H1 (cell line): Measurements from ENCODE around the gene PNMA6E. TPM values are rescaled to one million over a fixed set of nuclear protein-coding genes. Genes with fewer than 3 reads are reported as not detected.

Source experiments
- CTCF ChIA-PET: fragments of 300-600 bp; sonication (Branson Sonifier 250); formaldehyde crosslinking; loops from one replicate; lab custom pipeline; 2021; ENCODE audit not compliant: partially characterized antibody; lab: Charles Lee
- POLR2A ChIA-PET: fragments of 300-600 bp; sonication (Branson Sonifier 250); formaldehyde crosslinking; loops from one replicate; lab custom pipeline; 2021; ENCODE audit warnings: inconsistent platforms; ENCODE audit not compliant: partially characterized antibody; lab: Charles Lee
- DNase-seq, 2 experiments: peaks; one replicate each; pipeline versions ENCODE4 v3.0.0 to v3.0.0-alpha.2; 2010 to 2022; ENCODE audit warnings: low spot score in 2 of 2, low read depth in 1 of 2, mixed read lengths in 1 of 2
- FAIRE-seq: peaks from 2 replicates; lab custom pipeline; 2011; peaks lifted over from hg19 to GRCh38; lab: Jason Lieb, UNC
- H2AFZ ChIP-seq: 2 replicates; pipeline ENCODE4 v1.8.1; 2012; ENCODE audit warnings: low read length, inconsistent platforms
- H2AK5ac ChIP-seq: 2 replicates; pipeline ENCODE4 v1.6.1; 2013; ENCODE audit warnings: low read depth, low read length
- H2BK120ac ChIP-seq: replicated peaks from 2 replicates; pipeline ENCODE3; 2013; ENCODE audit warnings: low read depth, low read length, inconsistent platforms
- H2BK12ac ChIP-seq: 2 replicates; pipeline ENCODE4 v1.6.1; 2013; ENCODE audit warnings: low read depth, low read length
- H2BK15ac ChIP-seq: 2 replicates; pipeline ENCODE4 v1.6.1; 2013; ENCODE audit warnings: low read length
- H2BK20ac ChIP-seq: 2 replicates; pipeline ENCODE4 v1.6.1; 2013; ENCODE audit warnings: low read length
- H2BK5ac ChIP-seq: 2 replicates; pipeline ENCODE4 v1.6.1; 2013; ENCODE audit warnings: low read depth, low read length
- H3K14ac ChIP-seq: 2 replicates; pipeline ENCODE4 v1.6.1; 2013; ENCODE audit warnings: inconsistent platforms; ENCODE audit not compliant: insufficient read length
- H3K18ac ChIP-seq: 2 replicates; pipeline ENCODE4 v1.6.1; 2013; ENCODE audit warnings: low read length; ENCODE audit errors: extremely low read depth
- H3K23ac ChIP-seq: 2 replicates; pipeline ENCODE4 v1.6.1; 2013; ENCODE audit warnings: inconsistent platforms; ENCODE audit not compliant: insufficient read length
- H3K23me2 ChIP-seq: 2 replicates; pipeline ENCODE4 v1.6.1; 2013; ENCODE audit warnings: low read depth, low read length
- H3K27ac ChIP-seq: 2 replicates; pipeline ENCODE4 v1.6.1; 2011; ENCODE audit warnings: low read depth, low read length, inconsistent platforms
- H3K27me3 ChIP-seq, 4 experiments: replicated peaks in 1 of 4; 1 replicate in 1 of 4; 2 replicates in 3 of 4; pipeline versions ENCODE4 v1.6.1 to v1.8.1; 2011 to 2013; ENCODE audit warnings: low read length in 3 of 4, mild to moderate bottlenecking in 3 of 4, inconsistent platforms in 2 of 4, mixed read lengths in 2 of 4, moderate library complexity in 1 of 4; ENCODE audit not compliant: control insufficient read depth in 3 of 4, insufficient read depth in 3 of 4; ENCODE audit errors: extremely low read depth in 1 of 4
- H3K36me3 ChIP-seq, 4 experiments: 2 replicates each; pipeline versions ENCODE4 v1.6.1 to v1.8.1; 2011 to 2013; ENCODE audit warnings: mild to moderate bottlenecking in 4 of 4, low read length in 3 of 4, moderate library complexity in 2 of 4, control low read depth in 1 of 4, inconsistent platforms in 1 of 4; ENCODE audit not compliant: insufficient read depth in 4 of 4, control insufficient read depth in 2 of 4
- H3K4ac ChIP-seq: replicated peaks from 2 replicates; pipeline ENCODE3; 2013; ENCODE audit warnings: low read length, low read depth, mixed read lengths, inconsistent platforms; ENCODE audit not compliant: insufficient read length
- H3K4me1 ChIP-seq, 4 experiments: replicated peaks in 1 of 4; 1 replicate in 1 of 4; 2 replicates in 3 of 4; pipeline versions ENCODE4 v1.6.1 to v1.8.1; 2011 to 2013; ENCODE audit warnings: low read length in 3 of 4, inconsistent platforms in 2 of 4, mixed read lengths in 1 of 4; ENCODE audit not compliant: insufficient read depth in 4 of 4, control insufficient read depth in 3 of 4
- H3K4me2 ChIP-seq, 2 experiments: 2 replicates each; pipeline versions ENCODE4 v1.6.1 to v1.8.1; 2011 to 2013; ENCODE audit warnings: low read depth in 2 of 2, low read length in 2 of 2, control low read depth in 1 of 2, inconsistent platforms in 1 of 2, mild to moderate bottlenecking in 1 of 2; ENCODE audit not compliant: insufficient read depth in 1 of 2
- H3K4me3 ChIP-seq, 4 experiments: fragments of 200-600, 300-600 bp in 1 of 4; sonication (generic), shearing (Covaris generic), sonication (Bioruptor Twin) in 1 of 4; 2 replicates each; pipeline versions ENCODE4 v1.5.1 to v1.8.1; 2011 to 2016; ENCODE audit warnings: low read length in 4 of 4, low read depth in 3 of 4, control low read depth in 2 of 4, inconsistent platforms in 2 of 4, mild to moderate bottlenecking in 2 of 4, mixed read lengths in 1 of 4, moderate library complexity in 1 of 4; ENCODE audit not compliant: insufficient read depth in 2 of 4; ENCODE audit errors: extremely low read depth in 1 of 4
- H3K56ac ChIP-seq: replicated peaks from 2 replicates; pipeline ENCODE3; 2013; ENCODE audit warnings: low read depth, mild to moderate bottlenecking, mixed read lengths, low read length, inconsistent platforms; ENCODE audit not compliant: insufficient read length
- H3K79me1 ChIP-seq: 2 replicates; pipeline ENCODE4 v1.6.1; 2013; ENCODE audit warnings: low read depth, low read length, control low read depth
- H3K79me2 ChIP-seq, 2 experiments: 2 replicates each; pipeline versions ENCODE4 v1.6.1 to v1.8.1; 2012 to 2013; ENCODE audit warnings: low read length in 2 of 2, mild to moderate bottlenecking in 2 of 2, inconsistent platforms in 1 of 2; ENCODE audit not compliant: insufficient read depth in 2 of 2, control insufficient read depth in 1 of 2
- H3K9ac ChIP-seq, 4 experiments: replicated peaks in 1 of 4; 1 replicate in 1 of 4; 2 replicates in 3 of 4; pipeline versions ENCODE4 v1.6.1 to v1.8.1; 2011 to 2013; ENCODE audit warnings: low read depth in 3 of 4, low read length in 3 of 4, control low read depth in 2 of 4, mild to moderate bottlenecking in 2 of 4, moderate library complexity in 2 of 4, inconsistent platforms in 1 of 4; ENCODE audit errors: extremely low read depth in 1 of 4
- H3K9me3 ChIP-seq, 2 experiments: 2 replicates each; pipeline versions ENCODE4 v1.6.1 to v1.8.1; 2012 to 2013; ENCODE audit warnings: mild to moderate bottlenecking in 2 of 2, moderate library complexity in 2 of 2, control low read depth in 1 of 2, inconsistent platforms in 1 of 2, low read depth in 1 of 2, low read length in 1 of 2, mixed read lengths in 1 of 2; ENCODE audit not compliant: insufficient read depth in 2 of 2
- H4K20me1 ChIP-seq, 2 experiments: replicated peaks in 1 of 2; 2 replicates each; pipeline versions ENCODE3 to v1.8.1; 2011 to 2013; ENCODE audit warnings: inconsistent platforms in 2 of 2, low read length in 2 of 2, mild to moderate bottlenecking in 1 of 2; ENCODE audit not compliant: insufficient read depth in 2 of 2, control insufficient read depth in 1 of 2
- H4K5ac ChIP-seq: 2 replicates; pipeline ENCODE4 v1.6.1; 2013; ENCODE audit warnings: low read length, low read depth, mixed read lengths, inconsistent platforms; ENCODE audit not compliant: insufficient read length
- H4K8ac ChIP-seq: 2 replicates; pipeline ENCODE4 v1.8.0; 2013; ENCODE audit warnings: mild to moderate bottlenecking, moderate library complexity, low read length, inconsistent platforms; ENCODE audit not compliant: insufficient read depth; ENCODE audit errors: extremely low read depth
- H4K91ac ChIP-seq: replicated peaks from 2 replicates; pipeline ENCODE3; 2013; ENCODE audit warnings: low read length, mixed read lengths, inconsistent platforms; ENCODE audit not compliant: insufficient read length
- ATF2 ChIP-seq: IDR thresholded peaks from 2 replicates; pipeline ENCODE4 v1.6.1; 2012; ENCODE audit warnings: low read length, inconsistent platforms
- CHD2 ChIP-seq: IDR thresholded peaks from 2 replicates; pipeline ENCODE4 v1.6.1; 2012; ENCODE audit warnings: low read length, improper control_type of control experiment
- EZH2 ChIP-seq: fragments of 200-600 bp; sonication (generic); IDR thresholded peaks from 2 replicates; pipeline ENCODE4 v1.7.1; 2012; ENCODE audit warnings: low read depth, mild to moderate bottlenecking, moderate library complexity, low read length, inconsistent platforms; ENCODE audit not compliant: severe bottlenecking
- MAFK ChIP-seq: IDR thresholded peaks from 2 replicates; pipeline ENCODE4 v1.6.1; 2012; ENCODE audit warnings: low read depth, mild to moderate bottlenecking, improper control_type of control experiment, low read length
- RAD21 ChIP-seq, 2 experiments: IDR thresholded peaks in 1 of 2; conservative IDR thresholded peaks in 1 of 2; 2 replicates each; pipeline ENCODE4 v1.6.1; 2011; ENCODE audit warnings: low read depth in 2 of 2, low read length in 2 of 2, improper control_type of control experiment in 1 of 2, inconsistent platforms in 1 of 2, mild to moderate bottlenecking in 1 of 2, moderate library complexity in 1 of 2
- RBBP5 ChIP-seq: IDR thresholded peaks from 2 replicates; pipeline ENCODE4 v1.7.1; 2012; ENCODE audit warnings: low read depth, mild to moderate bottlenecking, inconsistent platforms, low read length, moderate library complexity, borderline replicate concordance
- RFX5 ChIP-seq: IDR thresholded peaks from 2 replicates; pipeline ENCODE4 v1.6.1; 2011; ENCODE audit warnings: low read depth, low read length, improper control_type of control experiment, borderline replicate concordance
- SP4 ChIP-seq: IDR thresholded peaks from 2 replicates; pipeline ENCODE4 v1.6.1; 2012; ENCODE audit warnings: low read length, inconsistent platforms
- TBP ChIP-seq: IDR thresholded peaks from 2 replicates; pipeline ENCODE4 v1.6.1; 2011; ENCODE audit warnings: low read depth, low read length, improper control_type of control experiment
- TCF12 ChIP-seq: IDR thresholded peaks from 2 replicates; pipeline ENCODE4 v1.6.1; 2011; ENCODE audit warnings: low read depth, mild to moderate bottlenecking, low read length
- WGBS, 2 experiments: shearing (Covaris generic) in 1 of 2; methylation state at CpG; one replicate each; pipeline versions ENCODE4 v1.1.6 to v1.1.7; 2013 to 2015; ENCODE audit warnings: low lambda C conversion rate in 2 of 2, mixed read lengths in 2 of 2, inconsistent platforms in 1 of 2, low coverage in 1 of 2, missing lambda C conversion rate in 1 of 2; ENCODE audit not compliant: insufficient replicate concordance in 2 of 2, insufficient coverage in 1 of 2, insufficient read length in 1 of 2; ENCODE audit errors: extremely low coverage in 1 of 2, missing lambda C conversion rate in 1 of 2; 5-methylcytosine and 5-hydroxymethylcytosine counted together
- polyA plus RNA-seq, 7 experiments: library from polyadenylated mRNA; depleted of rRNA in 3 of 7; stranded (reverse) in 5 of 7; unstranded in 2 of 7; fragments of >200 nt in 5 of 7; fragments of 200-250 nt in 2 of 7; gene quantifications; 1 replicate in 5 of 7; 2 replicates in 1 of 7; 4 replicates in 1 of 7; pipeline versions ENCODE4 v1.2.1 to v1.2.3, GENCODE V29; 2011 to 2013; ENCODE audit warnings: missing spikeins in 2 of 7, mixed read lengths in 2 of 7
- total RNA-seq: library from RNA; stranded (reverse); fragmentation: NEBNext Ultra II Directional; extraction: Animal tissue kit (Norgen Biotek cat#: 25700); gene quantifications from 2 replicates; pipeline ENCODE4 v1.2.1, GENCODE V29; 2021

The PNMA6E gene
- total and polyA plus RNA-seq, 2 of the 8 experiments (the other 6 are each of a cell fraction or from before 2014, with no cell fraction given): not detected

- no peak overlapping the region for H2AK5ac ChIP-seq
- no peaks in the 10 kb centered on the region for H3K27me3 ChIP-seq
- H3K4ac ChIP-seq: no peak overlapping the region
- H2BK20ac ChIP-seq: no peak overlapping the region
- H2BK12ac ChIP-seq: no peak overlapping the region
- no peak overlapping the region for H4K91ac ChIP-seq
- CTCF ChIA-PET: no interaction called here
- peak overlapping the region; percentile 98 for H3K56ac ChIP-seq
- peaks cover 0 to 2% of the 10 kb centered on the region in 2 experiments for H4K20me1 ChIP-seq
- FAIRE-seq: peak; percentile 63
- H3K9me3 ChIP-seq: peaks cover 0 to 5% of the 10 kb centered on the region in 2 experiments; a peak in 1 of 4 replicates
- no peak overlapping the region for H3K23ac ChIP-seq
- no peaks in the 10 kb centered on the region for H3K36me3 ChIP-seq
- no peak overlapping the region for H3K4me3 ChIP-seq
- H4K8ac ChIP-seq: no peak overlapping the region
- H2BK5ac ChIP-seq: no peak overlapping the region
- H4K5ac ChIP-seq: no peak overlapping the region
- POLR2A ChIA-PET: interaction anchor here (1.3 kb wide), 1 partner anchor 37 kb away, joined by 3 read pairs; no protein-coding TSS in a partner anchor
- DNase-seq: no peak
- no peak overlapping the region for H3K4me2 ChIP-seq
- no peaks in the 10 kb centered on the region for H3K79me2 ChIP-seq
- H3K4me1 ChIP-seq: peaks cover 0 to 3% (median 1%) of the 10 kb centered on the region in 4 experiments; a peak in 1 of 7 replicates
- peaks cover 15% of the 10 kb centered on the region; the same call in 1 of the 2 replicates for H3K23me2 ChIP-seq
- 0 out of 2 replicates have a peak overlapping the region, but pooled peaks have one; percentile 29 for H2BK15ac ChIP-seq
- WGBS, 2 experiments: 86% methylated on average over 3 of the region's 3 CpGs; no CpG with 5 or more reads in 1 of the 2 experiments
- H3K9ac ChIP-seq: no peak overlapping the region; a peak in 1 of 7 replicates
- no peak overlapping the region for H2BK120ac ChIP-seq
- H3K18ac ChIP-seq: no peak overlapping the region
- H3K27ac ChIP-seq: no peak overlapping the region
- no peak overlapping the region for H2AFZ ChIP-seq
- H3K79me1 ChIP-seq: no peaks in the 10 kb centered on the region
- H3K14ac ChIP-seq: no peak overlapping the region
- TF ChIP-seq RAD21 (IDR thresholded peaks at IDR 0.05 in 1 of 2, conservative IDR thresholded peaks at IDR 0.05 in 1 of 2; ENCODE audit: low read depth in 2 of 2, low read length in 2 of 2) (no peak), CHD2 (no peak), RFX5 (no peak), TCF12 (no peak), TBP (no peak), EZH2 (no peak), RBBP5 (no peak), MAFK (no peak), SP4 (no peak), ATF2 (no peak)
Measured at GRCh38 chrX:153382563-153383482, 18.3 kb downstream of the PNMA6E start.
